ENCODE results near the gene FABP6.
"Not testable (repeated sequence)": the region's sequence is repeated elsewhere in the genome, so short reads cannot be mapped to it uniquely, and the experiment has no call there.

The FABP6 gene

DNA sequence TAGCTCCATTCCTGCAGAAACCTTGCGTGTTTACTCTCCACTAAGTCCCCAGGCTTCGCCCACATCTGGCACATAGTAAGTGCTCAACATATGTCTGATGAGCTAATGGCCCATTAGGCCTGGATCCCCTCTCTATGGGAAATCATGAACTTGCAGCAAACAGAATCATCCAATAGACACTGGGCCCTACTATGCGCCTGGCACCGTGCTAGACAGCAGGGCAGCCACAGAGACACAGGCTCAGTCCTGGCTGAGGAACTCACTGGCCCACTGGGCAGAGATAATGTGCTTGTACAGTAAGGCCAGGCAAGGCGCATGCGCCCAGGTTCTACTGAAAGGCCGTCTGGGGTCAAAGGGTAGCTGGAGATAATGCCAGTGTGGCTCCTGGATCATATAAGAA, 36.9 kb upstream of the FABP6 start:
- Histone ChIP-seq H4K8ac (ENCODE audit: low read length) (peak overlapping the region; percentile 24), H3K4ac (ENCODE audit: low read depth in 1 of 2, low read length in 2 of 2) (no peak overlapping the region), H2BK120ac (ENCODE audit: low read depth, low read length) (no peak overlapping the region), H3K4me2 (ENCODE audit: low read length, poor library complexity, severe bottlenecking) (no peak overlapping the region), H3K4me1 (ENCODE audit: control insufficient read depth, insufficient read depth, low read depth, low read length) (peaks cover 6% of the 10 kb centered on the region), H4K91ac (ENCODE audit: low read length) (peak overlapping the region; percentile 80), H3K18ac (ENCODE audit: low read depth in 1 of 2, low read length in 2 of 2) (peak overlapping the region in 1 of 2 experiments; percentile 37), H3K27me3 (ENCODE audit: control insufficient read depth in 1 of 2, insufficient read depth in 1 of 2, low read length in 2 of 2) (peaks cover 0 to 4% of the 10 kb centered on the region in 2 experiments), H3K23ac (ENCODE audit: low read length in 2 of 2) (no peak overlapping the region), H2BK12ac (ENCODE audit: low read length in 2 of 2) (no peak overlapping the region), H2AFZ (ENCODE audit: low read depth, low read length) (no peak overlapping the region), H3K36me3 (ENCODE audit: control insufficient read depth in 1 of 2, insufficient read depth in 2 of 2, low read depth in 1 of 2, low read length in 2 of 2) (no peaks in the 10 kb centered on the region), H2BK5ac (ENCODE audit: low read depth, low read length, poor library complexity, severe bottlenecking) (no peak overlapping the region), H3K14ac (ENCODE audit: low read length in 2 of 2) (no peak overlapping the region), H3K9ac (ENCODE audit: low read length) (no peak overlapping the region), H2BK15ac (ENCODE audit: low read depth, poor library complexity, severe bottlenecking) (no peak overlapping the region), H3K9me3 (ENCODE audit: control insufficient read depth, low read length) (no peaks in the 10 kb centered on the region), H3K79me1 (replicated peaks; ENCODE audit: low read length, poor library complexity, severe bottlenecking) (no peaks in the 10 kb centered on the region), H2AK5ac (ENCODE audit: low read length, severe bottlenecking) (no peak overlapping the region), H3K4me3 (ENCODE audit: insufficient read depth in 1 of 2, low read depth in 1 of 2, low read length in 2 of 2) (no peak overlapping the region), H3K27ac (ENCODE audit: low read length, poor library complexity, severe bottlenecking) (no peak overlapping the region)
- no peak for DNase-seq
- WGBS, result 96% methylated on average over 7 of the region's 7 CpGs

DNA sequence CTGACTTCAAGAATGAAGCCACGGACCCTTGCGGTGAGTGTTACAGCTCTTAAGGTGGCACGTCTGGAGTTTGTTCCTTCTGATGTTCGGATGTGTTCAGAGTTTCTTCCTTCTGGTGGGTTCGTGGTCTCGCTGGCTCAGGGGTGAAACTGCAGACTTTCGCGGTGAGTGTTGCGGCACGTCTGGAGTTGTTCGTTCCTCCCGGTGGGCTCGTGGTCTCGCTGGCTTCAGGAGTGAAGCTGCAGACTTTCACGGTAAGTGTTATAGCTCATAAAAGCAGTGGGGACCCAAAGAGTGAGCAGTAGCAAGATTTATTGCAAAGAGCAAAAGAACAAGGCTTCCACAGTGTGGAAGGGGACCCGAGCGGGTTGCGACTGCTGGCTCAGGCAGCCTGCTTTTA, 36.2 kb upstream of the FABP6 start:
- not testable (repeated sequence) for H2BK120ac ChIP-seq (ENCODE audit: low read depth, low read length)

DNA sequence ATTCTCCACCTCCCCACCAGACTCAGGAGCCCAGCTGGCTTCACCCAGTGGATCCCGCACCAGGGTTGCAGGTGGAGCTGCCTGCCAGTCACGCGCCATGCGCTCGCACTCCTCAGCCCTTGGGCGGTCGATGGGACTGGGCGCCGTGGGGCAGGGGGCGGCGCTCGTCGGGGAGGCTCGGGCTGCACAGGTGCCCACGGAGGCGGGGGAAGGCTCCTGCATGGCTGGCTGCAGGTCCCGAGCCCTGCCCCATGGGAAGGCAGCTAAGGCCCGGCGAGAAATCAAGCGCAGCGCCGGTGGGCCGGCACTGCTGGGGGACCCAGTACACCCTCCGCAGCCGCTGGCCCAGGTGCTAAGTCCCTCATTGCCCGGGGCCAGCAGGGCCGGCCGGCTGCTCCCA, 35.5 kb upstream of the FABP6 start:
- H3K79me1 ChIP-seq (replicated peaks; ENCODE audit: low read length, poor library complexity, severe bottlenecking); H3K4ac ChIP-seq (ENCODE audit: low read depth in 1 of 2, low read length in 2 of 2); H4K8ac ChIP-seq (ENCODE audit: low read length); H3K4me2 ChIP-seq (ENCODE audit: low read length, poor library complexity, severe bottlenecking); H3K9me3 ChIP-seq (ENCODE audit: control insufficient read depth, low read length); H2BK15ac ChIP-seq (ENCODE audit: low read depth, poor library complexity, severe bottlenecking); H3K4me3 ChIP-seq (ENCODE audit: insufficient read depth in 1 of 2, low read depth in 1 of 2, low read length in 2 of 2); H3K14ac ChIP-seq (ENCODE audit: low read length in 2 of 2); H2BK120ac ChIP-seq (ENCODE audit: low read depth, low read length); H2AK5ac ChIP-seq (ENCODE audit: low read length, severe bottlenecking); H3K23ac ChIP-seq (ENCODE audit: low read length in 2 of 2); H3K18ac ChIP-seq (ENCODE audit: low read depth in 1 of 2, low read length in 2 of 2); DNase-seq; H2AFZ ChIP-seq (ENCODE audit: low read depth, low read length); H3K4me1 ChIP-seq (ENCODE audit: control insufficient read depth, insufficient read depth, low read depth, low read length); H3K36me3 ChIP-seq (ENCODE audit: control insufficient read depth in 1 of 2, insufficient read depth in 2 of 2, low read depth in 1 of 2, low read length in 2 of 2); H3K9ac ChIP-seq (ENCODE audit: low read length); H3K27ac ChIP-seq (ENCODE audit: low read length, poor library complexity, severe bottlenecking); H2BK12ac ChIP-seq (ENCODE audit: low read length in 2 of 2); H2BK5ac ChIP-seq (ENCODE audit: low read depth, low read length, poor library complexity, severe bottlenecking): not testable (repeated sequence)
- 98% methylated on average over 24 of the region's 28 CpGs for WGBS
- Histone ChIP-seq H3K27me3 (ENCODE audit: control insufficient read depth in 1 of 2, insufficient read depth in 1 of 2, low read length in 2 of 2) (peaks cover 0 to 18% of the 10 kb centered on the region in 2 experiments), H4K91ac (ENCODE audit: low read length) (peak overlapping the region; percentile 62)

More for the DNA sequence above, 36.2 kb upstream of the FABP6 start:
- H3K79me1 ChIP-seq (replicated peaks; ENCODE audit: low read length, poor library complexity, severe bottlenecking); H3K4me2 ChIP-seq (ENCODE audit: low read length, poor library complexity, severe bottlenecking); H3K9ac ChIP-seq (ENCODE audit: low read length); H4K91ac ChIP-seq (ENCODE audit: low read length); H2AFZ ChIP-seq (ENCODE audit: low read depth, low read length); H4K8ac ChIP-seq (ENCODE audit: low read length); H2AK5ac ChIP-seq (ENCODE audit: low read length, severe bottlenecking); H3K4ac ChIP-seq (ENCODE audit: low read depth in 1 of 2, low read length in 2 of 2); H3K9me3 ChIP-seq (ENCODE audit: control insufficient read depth, low read length); DNase-seq; H2BK5ac ChIP-seq (ENCODE audit: low read depth, low read length, poor library complexity, severe bottlenecking); H3K23ac ChIP-seq (ENCODE audit: low read length in 2 of 2); H2BK12ac ChIP-seq (ENCODE audit: low read length in 2 of 2); H3K36me3 ChIP-seq (ENCODE audit: control insufficient read depth in 1 of 2, insufficient read depth in 2 of 2, low read depth in 1 of 2, low read length in 2 of 2); H3K27ac ChIP-seq (ENCODE audit: low read length, poor library complexity, severe bottlenecking); H3K18ac ChIP-seq (ENCODE audit: low read depth in 1 of 2, low read length in 2 of 2); H2BK15ac ChIP-seq (ENCODE audit: low read depth, poor library complexity, severe bottlenecking); H3K14ac ChIP-seq (ENCODE audit: low read length in 2 of 2); H3K4me3 ChIP-seq (ENCODE audit: insufficient read depth in 1 of 2, low read depth in 1 of 2, low read length in 2 of 2): not testable (repeated sequence)
- WGBS, result 95% methylated on average over 18 of the region's 18 CpGs
- Histone ChIP-seq H3K4me1 (ENCODE audit: control insufficient read depth, insufficient read depth, low read depth, low read length) (peaks cover 12% of the 10 kb centered on the region), H3K27me3 (ENCODE audit: control insufficient read depth in 1 of 2, insufficient read depth in 1 of 2, low read length in 2 of 2) (peaks cover 0 to 10% of the 10 kb centered on the region in 2 experiments)

DNA sequence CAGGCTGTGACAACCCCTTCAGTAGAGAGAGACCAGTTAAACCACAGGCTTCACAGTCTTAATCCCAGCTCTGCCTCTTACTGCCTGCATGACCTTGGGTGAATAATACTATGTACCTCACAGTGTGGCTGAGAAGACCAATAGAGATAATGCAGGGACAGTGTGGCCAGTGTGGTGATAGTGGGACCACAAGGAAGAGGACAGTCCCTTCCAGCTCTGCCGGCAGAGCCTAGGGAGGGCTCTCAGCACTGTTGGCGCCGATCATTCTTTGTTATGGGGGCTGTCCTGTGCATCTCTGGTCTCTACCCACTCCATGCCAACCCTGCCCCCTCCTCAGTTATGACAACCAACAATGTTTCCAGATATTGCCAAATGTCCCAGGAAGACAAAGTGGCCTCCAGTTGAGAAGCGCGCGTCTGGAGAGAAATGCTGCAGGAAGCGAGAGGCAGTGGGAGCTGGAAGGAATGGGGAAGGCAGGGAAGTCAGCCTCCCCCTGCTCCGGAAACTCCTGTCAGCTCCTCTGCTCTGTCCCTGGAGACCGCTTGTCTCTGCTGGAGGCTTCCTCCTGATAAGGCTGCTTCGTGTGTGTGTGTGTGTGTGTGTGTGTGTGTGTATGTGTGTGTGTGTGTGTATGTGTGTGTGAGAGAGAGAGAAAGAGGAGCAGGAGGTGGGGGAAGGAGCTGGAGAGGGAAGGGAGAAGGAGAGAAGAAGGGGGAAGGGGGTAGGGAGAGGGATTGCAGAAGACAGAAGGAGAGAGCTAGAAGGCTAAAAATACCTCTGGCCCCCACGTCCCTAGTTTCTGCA, 31.8 kb upstream of the FABP6 start:
- H3K27me3 ChIP-seq (ENCODE audit: control insufficient read depth in 1 of 2, insufficient read depth in 1 of 2, low read length in 2 of 2), result peaks cover 0 to 18% of the 10 kb centered on the region in 2 experiments
- H3K14ac ChIP-seq (ENCODE audit: low read length in 2 of 2), result peak overlapping the region in 1 of 2 experiments; percentile 19
- peak overlapping the region; percentile 46 for H2AK5ac ChIP-seq (ENCODE audit: low read length, severe bottlenecking)
- no peak overlapping the region for H3K23ac ChIP-seq (ENCODE audit: low read length in 2 of 2)
- H3K4me3 ChIP-seq (ENCODE audit: insufficient read depth in 1 of 2, low read depth in 1 of 2, low read length in 2 of 2), result no peak overlapping the region
- 11% methylated on average over 10 of the region's 11 CpGs for WGBS
- peak overlapping the region; percentile 99 for H2BK120ac ChIP-seq (ENCODE audit: low read depth, low read length)
- peak overlapping the region; percentile 54 for H2AFZ ChIP-seq (ENCODE audit: low read depth, low read length)
- peak overlapping the region; percentile 69 to 90 for H3K4ac ChIP-seq (ENCODE audit: low read depth in 1 of 2, low read length in 2 of 2)
- H3K36me3 ChIP-seq (ENCODE audit: control insufficient read depth in 1 of 2, insufficient read depth in 2 of 2, low read depth in 1 of 2, low read length in 2 of 2), result no peaks in the 10 kb centered on the region
- peak overlapping the region; percentile 99 for H4K8ac ChIP-seq (ENCODE audit: low read length)
- no peak overlapping the region for H3K27ac ChIP-seq (ENCODE audit: low read length, poor library complexity, severe bottlenecking)
- H3K4me2 ChIP-seq (ENCODE audit: low read length, poor library complexity, severe bottlenecking), result no peak overlapping the region
- H2BK15ac ChIP-seq (ENCODE audit: low read depth, poor library complexity, severe bottlenecking), result peak overlapping the region; percentile 82
- H3K18ac ChIP-seq (ENCODE audit: low read depth in 1 of 2, low read length in 2 of 2), result peak overlapping the region; percentile 87 to 88
- DNase-seq, result peak; percentile 85
- peaks cover 14% of the 10 kb centered on the region for H3K4me1 ChIP-seq (ENCODE audit: control insufficient read depth, insufficient read depth, low read depth, low read length)
- no peaks in the 10 kb centered on the region for H3K79me1 ChIP-seq (replicated peaks; ENCODE audit: low read length, poor library complexity, severe bottlenecking)
- no peak overlapping the region for H2BK5ac ChIP-seq (ENCODE audit: low read depth, low read length, poor library complexity, severe bottlenecking)
- no peak overlapping the region for H3K9ac ChIP-seq (ENCODE audit: low read length)
- H2BK12ac ChIP-seq (ENCODE audit: low read length in 2 of 2), result peak overlapping the region; percentile 76 to 97
- H4K91ac ChIP-seq (ENCODE audit: low read length), result peak overlapping the region; percentile 96
- no peaks in the 10 kb centered on the region for H3K9me3 ChIP-seq (ENCODE audit: control insufficient read depth, low read length)

Data from mesenchymal stem cell (in vitro differentiated cells and primary cell).